Measurements from ENCODE around the gene GRIA3.
"Not testable (repeated sequence)": the region's sequence is repeated elsewhere in the genome, so short reads cannot be mapped to it uniquely, and the experiment has no call there.

GRCh38 chrX:123514279-123514640 is 330.2 kb downstream of the GRIA3 start:
- TF ChIP-seq, protein P1, sequence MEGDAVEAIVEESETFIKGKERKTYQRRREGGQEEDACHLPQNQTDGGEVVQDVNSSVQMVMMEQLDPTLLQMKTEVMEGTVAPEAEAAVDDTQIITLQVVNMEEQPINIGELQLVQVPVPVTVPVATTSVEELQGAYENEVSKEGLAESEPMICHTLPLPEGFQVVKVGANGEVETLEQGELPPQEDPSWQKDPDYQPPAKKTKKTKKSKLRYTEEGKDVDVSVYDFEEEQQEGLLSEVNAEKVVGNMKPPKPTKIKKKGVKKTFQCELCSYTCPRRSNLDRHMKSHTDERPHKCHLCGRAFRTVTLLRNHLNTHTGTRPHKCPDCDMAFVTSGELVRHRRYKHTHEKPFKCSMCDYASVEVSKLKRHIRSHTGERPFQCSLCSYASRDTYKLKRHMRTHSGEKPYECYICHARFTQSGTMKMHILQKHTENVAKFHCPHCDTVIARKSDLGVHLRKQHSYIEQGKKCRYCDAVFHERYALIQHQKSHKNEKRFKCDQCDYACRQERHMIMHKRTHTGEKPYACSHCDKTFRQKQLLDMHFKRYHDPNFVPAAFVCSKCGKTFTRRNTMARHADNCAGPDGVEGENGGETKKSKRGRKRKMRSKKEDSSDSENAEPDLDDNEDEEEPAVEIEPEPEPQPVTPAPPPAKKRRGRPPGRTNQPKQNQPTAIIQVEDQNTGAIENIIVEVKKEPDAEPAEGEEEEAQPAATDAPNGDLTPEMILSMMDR (IDR thresholded peaks at IDR 0.05; ENCODE audit: insufficient read depth, low read depth, low read length), result not testable (repeated sequence)
- TF ChIP-seq EZH2 (IDR thresholded peaks at IDR 0.05; ENCODE audit: insufficient read depth, low read length), result not testable (repeated sequence)
